ENCODE measurements around the gene CCDC160. TPM values are rescaled to one million over a fixed set of nuclear protein-coding genes. Genes with fewer than 3 reads are reported as not detected.

Gene CCDC160
- total RNA-seq, 4 donors from 2014 or later: 2.1 TPM; not detected in 3

- Histone ChIP-seq H3K9me3 (no peaks in the 10 kb centered on the region), H3K36me3 (no peaks in the 10 kb centered on the region), H3K27ac (no peak overlapping the region), H3K4me3 (no peak overlapping the region), H3K4me1 (no peaks in the 10 kb centered on the region), H3K27me3 (no peaks in the 10 kb centered on the region)
- intact Hi-C loops (cut with DNase I; ENCODE audit: low total_unique reads): no loop called here
- no peak for DNase-seq
- no peak for TF ChIP-seq POLR2A (IDR thresholded peaks at IDR 0.05)
- TF ChIP-seq CTCF (IDR thresholded peaks at IDR 0.05): no peak
These were observed 7.1 kb downstream of the CCDC160 start for GRCh38 chrX:134244043-134244442.

GRCh38 chrX:134246282-134246681, 9.3 kb downstream of the CCDC160 start:
- no peak for TF ChIP-seq POLR2A (IDR thresholded peaks at IDR 0.05)
- no peak for TF ChIP-seq CTCF (IDR thresholded peaks at IDR 0.05)
- Histone ChIP-seq H3K4me1 (no peaks in the 10 kb centered on the region), H3K27me3 (no peaks in the 10 kb centered on the region), H3K36me3 (no peaks in the 10 kb centered on the region), H3K4me3 (no peak overlapping the region), H3K9me3 (no peaks in the 10 kb centered on the region), H3K27ac (no peak overlapping the region)
- no peak for DNase-seq
- intact Hi-C loops (cut with DNase I; ENCODE audit: low total_unique reads): no loop called here

- Histone ChIP-seq H3K36me3 (no peaks in the 10 kb centered on the region), H3K4me1 (no peaks in the 10 kb centered on the region), H3K4me3 (no peak overlapping the region), H3K9me3 (no peaks in the 10 kb centered on the region), H3K27me3 (no peaks in the 10 kb centered on the region), H3K27ac (no peak overlapping the region)
- DNase-seq: no peak
- intact Hi-C loops (cut with DNase I; ENCODE audit: low total_unique reads): no loop called here
- no peak for TF ChIP-seq POLR2A (IDR thresholded peaks at IDR 0.05)
- no peak for TF ChIP-seq CTCF (IDR thresholded peaks at IDR 0.05)
These were observed 10.5 kb downstream of the CCDC160 start for GRCh38 chrX:134247492-134247891.

- no peak for DNase-seq
- Histone ChIP-seq H3K9me3 (no peaks in the 10 kb centered on the region), H3K27ac (no peak overlapping the region), H3K4me1 (no peaks in the 10 kb centered on the region), H3K27me3 (no peaks in the 10 kb centered on the region), H3K36me3 (no peaks in the 10 kb centered on the region), H3K4me3 (no peak overlapping the region)
- TF ChIP-seq CTCF (IDR thresholded peaks at IDR 0.05): no peak
- no peak for TF ChIP-seq POLR2A (IDR thresholded peaks at IDR 0.05)
- intact Hi-C loops (cut with DNase I; ENCODE audit: low total_unique reads): no loop called here
These were observed 12.3 kb downstream of the CCDC160 start for GRCh38 chrX:134249241-134249640.

- TF ChIP-seq CTCF (IDR thresholded peaks at IDR 0.05) (no peak), POLR2A (IDR thresholded peaks at IDR 0.05) (no peak)
- no peak for DNase-seq
- no peak overlapping the region for H3K4me3 ChIP-seq
- H3K9me3 ChIP-seq: no peaks in the 10 kb centered on the region
- H3K27ac ChIP-seq: no peak overlapping the region
- intact Hi-C loops (cut with DNase I; ENCODE audit: low total_unique reads): no loop called here
- H3K27me3 ChIP-seq: no peaks in the 10 kb centered on the region
- no peaks in the 10 kb centered on the region for H3K4me1 ChIP-seq
- no peaks in the 10 kb centered on the region for H3K36me3 ChIP-seq
These were observed 14.3 kb downstream of the CCDC160 start for GRCh38 chrX:134251241-134251640.

Measured in uterus (tissue), 4 donors.